Measurements from ENCODE around the gene PIKFYVE. TPM values are rescaled to one million over a fixed set of nuclear protein-coding genes. Genes with fewer than 3 reads are reported as not detected.

Gene PIKFYVE
- total RNA-seq, 1 experiment from 2014 or later, result 32.1 TPM

DNA sequence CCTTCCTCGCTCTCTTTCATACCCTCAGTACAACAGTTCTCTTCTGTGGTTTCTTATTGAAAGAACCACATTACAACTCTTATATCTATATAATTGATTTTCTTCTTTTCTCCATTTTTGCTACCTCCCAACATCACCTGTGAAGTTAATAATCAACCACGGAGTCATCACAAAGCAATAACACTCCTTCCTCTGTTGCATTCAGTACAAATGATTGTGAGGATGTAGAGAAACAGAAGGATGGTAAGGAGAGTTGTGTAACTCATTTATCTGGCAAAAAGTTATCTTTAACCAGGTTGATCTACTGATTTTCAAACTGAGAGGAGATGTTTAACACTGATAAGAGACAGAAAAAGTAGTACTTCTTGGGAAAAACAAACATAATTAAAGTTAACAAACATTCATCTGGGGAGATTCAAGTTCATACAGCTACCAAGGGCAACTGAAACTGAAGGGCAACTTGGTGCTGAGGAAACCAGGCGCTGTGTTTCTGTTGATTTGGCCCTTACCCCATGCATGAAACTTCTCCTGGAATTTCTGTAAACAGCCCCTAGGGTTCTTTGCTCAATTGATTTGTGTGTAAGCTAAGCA lies 25.3 kb upstream of the PIKFYVE start:
- no peaks in the 10 kb centered on the region for H3K27me3 ChIP-seq (replicated peaks; ENCODE audit: insufficient read depth, low read depth, low read length, poor library complexity)
- H3K9me3 ChIP-seq (ENCODE audit: low read depth, low read length, poor library complexity, severe bottlenecking), result no peaks in the 10 kb centered on the region
- no peaks in the 10 kb centered on the region for H3K4me1 ChIP-seq (ENCODE audit: insufficient read depth, low read length, poor library complexity, severe bottlenecking)
- BruUV-seq (replicated peaks), result no TSS peak
- ChIA-PET CTCF (no interaction called here), POLR2A (ENCODE audit: low non-redundant PET) (no interaction called here)
- H3K4me3 ChIP-seq (ENCODE audit: low read depth, low read length, poor library complexity, severe bottlenecking), result no peak overlapping the region
- peaks cover 82% of the 10 kb centered on the region for H3K36me3 ChIP-seq (ENCODE audit: insufficient read depth, low read length, poor library complexity, severe bottlenecking)
- DNase-seq (ENCODE audit: low spot score), result no peak
- intact Hi-C loops (cut with micrococcal nuclease; ENCODE audit: unreplicated experiment), result no loop called here
- no peak overlapping the region for H3K27ac ChIP-seq (ENCODE audit: low read depth, low read length, poor library complexity, severe bottlenecking)
- TF ChIP-seq CTCF (conservative IDR thresholded peaks at IDR 0.05; ENCODE audit: low read depth, low read length) (no peak), EZH2 (IDR thresholded peaks at IDR 0.05; ENCODE audit: borderline replicate concordance, low read depth, low read length, poor library complexity, severe bottlenecking) (no peak)

GRCh38 chr2:208244422-208244821 lies 21.6 kb upstream of the PIKFYVE start:
- CTCF ChIA-PET, result no interaction called here
- BruUV-seq (replicated peaks), result no TSS peak
- TF ChIP-seq CTCF (conservative IDR thresholded peaks at IDR 0.05; ENCODE audit: low read depth, low read length), result no peak
- TF ChIP-seq EZH2 (IDR thresholded peaks at IDR 0.05; ENCODE audit: borderline replicate concordance, low read depth, low read length, poor library complexity, severe bottlenecking), result no peak
- no peak overlapping the region for H3K27ac ChIP-seq (ENCODE audit: low read depth, low read length, poor library complexity, severe bottlenecking)
- H3K4me3 ChIP-seq (ENCODE audit: low read depth, low read length, poor library complexity, severe bottlenecking), result no peak overlapping the region
- H3K9me3 ChIP-seq (ENCODE audit: low read depth, low read length, poor library complexity, severe bottlenecking), result no peaks in the 10 kb centered on the region
- H3K27me3 ChIP-seq (replicated peaks; ENCODE audit: insufficient read depth, low read depth, low read length, poor library complexity), result no peaks in the 10 kb centered on the region
- no peaks in the 10 kb centered on the region for H3K4me1 ChIP-seq (ENCODE audit: insufficient read depth, low read length, poor library complexity, severe bottlenecking)
- POLR2A ChIA-PET (ENCODE audit: low non-redundant PET), result no interaction called here
- intact Hi-C loops (cut with micrococcal nuclease; ENCODE audit: unreplicated experiment), result no loop called here
- DNase-seq (ENCODE audit: low spot score), result no peak
- H3K36me3 ChIP-seq (ENCODE audit: insufficient read depth, low read length, poor library complexity, severe bottlenecking), result peaks cover 91% of the 10 kb centered on the region

DNA sequence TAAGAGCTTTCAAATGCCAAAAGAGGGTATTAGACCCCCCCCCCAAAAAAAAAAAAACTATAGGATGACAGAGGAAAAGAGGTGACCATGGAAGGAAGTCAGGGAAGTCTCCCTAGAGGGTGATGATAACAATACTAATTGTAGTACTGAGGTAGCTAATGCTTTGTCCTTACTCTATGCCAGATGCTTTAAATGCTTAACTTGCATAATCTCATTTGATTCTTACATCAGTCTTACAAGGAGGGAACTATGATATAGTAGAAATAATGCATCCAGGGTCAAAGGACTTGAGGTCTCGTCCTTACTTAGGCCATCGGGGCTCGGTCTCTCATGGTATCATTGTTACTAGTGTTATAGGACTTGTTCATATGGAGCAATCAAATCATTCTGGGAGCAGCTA lies 20.3 kb upstream of the PIKFYVE start:
- no peak for DNase-seq (ENCODE audit: low spot score)
- H3K9me3 ChIP-seq (ENCODE audit: low read depth, low read length, poor library complexity, severe bottlenecking), result no peaks in the 10 kb centered on the region
- no peaks in the 10 kb centered on the region for H3K4me1 ChIP-seq (ENCODE audit: insufficient read depth, low read length, poor library complexity, severe bottlenecking)
- no TSS peak for BruUV-seq (replicated peaks)
- TF ChIP-seq CTCF (conservative IDR thresholded peaks at IDR 0.05; ENCODE audit: low read depth, low read length), result no peak
- TF ChIP-seq EZH2 (IDR thresholded peaks at IDR 0.05; ENCODE audit: borderline replicate concordance, low read depth, low read length, poor library complexity, severe bottlenecking), result no peak
- no peaks in the 10 kb centered on the region for H3K27me3 ChIP-seq (replicated peaks; ENCODE audit: insufficient read depth, low read depth, low read length, poor library complexity)
- ChIA-PET CTCF (no interaction called here), POLR2A (ENCODE audit: low non-redundant PET) (no interaction called here)
- H3K27ac ChIP-seq (ENCODE audit: low read depth, low read length, poor library complexity, severe bottlenecking), result peak overlapping the region; percentile 12
- intact Hi-C loops (cut with micrococcal nuclease; ENCODE audit: unreplicated experiment), result no loop called here
- H3K4me3 ChIP-seq (ENCODE audit: low read depth, low read length, poor library complexity, severe bottlenecking), result no peak overlapping the region
- H3K36me3 ChIP-seq (ENCODE audit: insufficient read depth, low read length, poor library complexity, severe bottlenecking), result peaks cover 91% of the 10 kb centered on the region

Data from A673 (cell line).